Measurements from ENCODE around the gene FOXP1. TPM values are rescaled to one million over a fixed set of nuclear protein-coding genes. Genes with fewer than 3 reads are reported as not detected.

FOXP1 gene
- total and polyA plus RNA-seq, 9 of the 15 experiments (the other 6 are each of a cell fraction or from before 2014, with no cell fraction given): 7.7 to 34.5 (median 13.7) TPM

GRCh38 chr3:70959506-70960291 is 623.8 kb downstream of the FOXP1 start:
- H3K9ac ChIP-seq (ENCODE audit: insufficient read depth in 1 of 2, low read depth in 2 of 2, low read length in 2 of 2): no peak overlapping the region
- H3K9me1 ChIP-seq (ENCODE audit: control insufficient read depth, insufficient read depth, low read length): no peaks in the 10 kb centered on the region
- intact Hi-C loops (cut with micrococcal nuclease): no loop called here
- DNase-seq (ENCODE audit: extremely low read depth in 1 of 4, low spot score in 3 of 4) (no peak), FAIRE-seq (no peak), ATAC-seq (no peak)
- no peak overlapping the region for H3K27ac ChIP-seq (ENCODE audit: extremely low read depth, low read depth, low read length)
- H3K4me1 ChIP-seq (replicated peaks in 1 of 2; ENCODE audit: control insufficient read depth in 2 of 2, insufficient read depth in 2 of 2, low read length in 2 of 2): no peaks in the 10 kb centered on the region
- no TSS peak for BruUV-seq (replicated peaks)
- in situ Hi-C loops (cut with MboI): no loop called here
- no peak overlapping the region for H2AFZ ChIP-seq (ENCODE audit: low read depth, low read length)
- WGBS (ENCODE audit: insufficient coverage, low coverage, missing lambda C conversion rate): 89% methylated on average over 14 of the region's 14 CpGs
- no peaks in the 10 kb centered on the region for H3K27me3 ChIP-seq (ENCODE audit: control insufficient read depth in 2 of 2, insufficient read depth in 2 of 2, low read length in 2 of 2)
- no peaks in the 10 kb centered on the region for H3K9me3 ChIP-seq (replicated peaks; ENCODE audit: control insufficient read depth, insufficient read depth, low read depth, low read length)
- H3K79me2 ChIP-seq (ENCODE audit: control insufficient read depth, insufficient read depth, low read length): no peaks in the 10 kb centered on the region
- ChIA-PET CTCF (ENCODE audit: low intra/inter-chr PET ratio) (no interaction called here), POLR2A (no interaction called here)
- H3K36me3 ChIP-seq (ENCODE audit: control insufficient read depth, insufficient read depth, low read length): peaks cover 47% of the 10 kb centered on the region; the same call in 1 of the 3 replicates
- H3K4me2 ChIP-seq (ENCODE audit: insufficient read depth, low read length): no peak overlapping the region
- no peaks in the 10 kb centered on the region for H4K20me1 ChIP-seq (replicated peaks; ENCODE audit: control insufficient read depth, insufficient read depth, low read length)
- H3K4me3 ChIP-seq: no peak overlapping the region
- no peak for TF ChIP-seq PCBP2 (IDR thresholded peaks at IDR 0.05; ENCODE audit: low read depth, low read length, poor library complexity, severe bottlenecking)
- TF ChIP-seq BRF2 (IDR thresholded peaks at IDR 0.05; ENCODE audit: borderline replicate concordance, insufficient read depth, insufficient read length): no peak
- no peak for TF ChIP-seq SMARCE1 (IDR thresholded peaks at IDR 0.05)
- no peak for TF ChIP-seq ETV6 (IDR thresholded peaks at IDR 0.05; ENCODE audit: borderline replicate concordance in 1 of 2, low read depth in 2 of 2, low read length in 1 of 2)
- no peak for TF ChIP-seq ETV6 (CRISPR knock-in tag; IDR thresholded peaks at IDR 0.05; ENCODE audit: borderline replicate concordance)
- TF ChIP-seq, protein P1, sequence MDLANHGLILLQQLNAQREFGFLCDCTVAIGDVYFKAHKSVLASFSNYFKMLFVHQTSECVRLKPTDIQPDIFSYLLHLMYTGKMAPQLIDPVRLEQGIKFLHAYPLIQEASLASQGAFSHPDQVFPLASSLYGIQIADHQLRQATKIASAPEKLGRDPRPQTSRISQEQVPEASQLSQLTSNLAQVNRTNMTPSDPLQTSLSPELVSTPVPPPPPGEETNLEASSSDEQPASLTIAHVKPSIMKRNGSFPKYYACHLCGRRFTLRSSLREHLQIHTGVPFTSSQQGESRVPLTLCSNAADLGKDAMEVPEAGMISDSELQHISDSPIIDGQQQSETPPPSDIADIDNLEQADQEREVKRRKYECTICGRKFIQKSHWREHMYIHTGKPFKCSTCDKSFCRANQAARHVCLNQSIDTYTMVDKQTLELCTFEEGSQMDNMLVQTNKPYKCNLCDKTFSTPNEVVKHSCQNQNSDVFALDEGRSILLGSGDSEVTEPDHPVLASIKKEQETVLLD (IDR thresholded peaks at IDR 0.05): no peak
- TF ChIP-seq CAMTA2 (CRISPR knock-in tag; conservative IDR thresholded peaks at IDR 0.05): no peak
- no peak for TF ChIP-seq ZNF740 (CRISPR knock-in tag; IDR thresholded peaks at IDR 0.05)
- no peak for TF ChIP-seq ZNF740 (tag; IDR thresholded peaks at IDR 0.05)
- TF ChIP-seq PRDM10 (IDR thresholded peaks at IDR 0.05; ENCODE audit: partially characterized antibody): no peak
- TF ChIP-seq, protein P2, sequence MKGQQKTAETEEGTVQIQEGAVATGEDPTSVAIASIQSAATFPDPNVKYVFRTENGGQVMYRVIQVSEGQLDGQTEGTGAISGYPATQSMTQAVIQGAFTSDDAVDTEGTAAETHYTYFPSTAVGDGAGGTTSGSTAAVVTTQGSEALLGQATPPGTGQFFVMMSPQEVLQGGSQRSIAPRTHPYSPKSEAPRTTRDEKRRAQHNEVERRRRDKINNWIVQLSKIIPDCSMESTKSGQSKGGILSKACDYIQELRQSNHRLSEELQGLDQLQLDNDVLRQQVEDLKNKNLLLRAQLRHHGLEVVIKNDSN (CRISPR knock-in tag; IDR thresholded peaks at IDR 0.05): no peak
- TF ChIP-seq, protein P3, sequence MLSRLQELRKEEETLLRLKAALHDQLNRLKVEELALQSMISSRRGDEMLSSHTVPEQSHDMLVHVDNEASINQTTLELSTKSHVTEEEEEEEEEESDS (CRISPR knock-in tag; IDR thresholded peaks at IDR 0.05): no peak
- TF ChIP-seq TRIM24 (IDR thresholded peaks at IDR 0.05): no peak
